ENCODE data around the gene MYBPC2.
"Not testable (repeated sequence)": the region's sequence is repeated elsewhere in the genome, so short reads cannot be mapped to it uniquely, and the experiment has no call there.

Gene MYBPC2

DNA sequence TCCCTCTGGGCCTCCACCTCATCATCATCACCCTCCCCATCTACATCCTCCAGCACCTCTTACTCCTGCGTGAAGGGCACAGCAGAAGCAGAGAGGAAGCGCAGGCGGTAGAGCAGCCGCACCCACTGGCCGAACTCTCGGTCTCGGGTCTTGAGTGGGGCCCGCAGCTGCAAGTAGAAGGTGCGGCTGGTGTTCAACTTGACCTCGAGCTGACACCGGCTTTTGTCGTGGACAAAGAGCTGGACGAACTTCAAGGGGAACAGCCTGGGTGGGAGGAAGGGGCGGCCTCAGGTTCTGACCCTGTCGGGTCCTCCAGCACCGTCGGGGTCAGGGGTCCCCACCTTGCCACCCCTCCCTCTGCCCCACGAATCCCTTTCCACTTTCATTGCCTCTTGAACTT is 34.9 kb downstream of the MYBPC2 start:
- H3K79me2 ChIP-seq (ENCODE audit: insufficient read depth, low read length), result no peaks in the 10 kb centered on the region
- no peaks in the 10 kb centered on the region for H3K36me3 ChIP-seq (ENCODE audit: low read length)
- TF ChIP-seq, protein P1, sequence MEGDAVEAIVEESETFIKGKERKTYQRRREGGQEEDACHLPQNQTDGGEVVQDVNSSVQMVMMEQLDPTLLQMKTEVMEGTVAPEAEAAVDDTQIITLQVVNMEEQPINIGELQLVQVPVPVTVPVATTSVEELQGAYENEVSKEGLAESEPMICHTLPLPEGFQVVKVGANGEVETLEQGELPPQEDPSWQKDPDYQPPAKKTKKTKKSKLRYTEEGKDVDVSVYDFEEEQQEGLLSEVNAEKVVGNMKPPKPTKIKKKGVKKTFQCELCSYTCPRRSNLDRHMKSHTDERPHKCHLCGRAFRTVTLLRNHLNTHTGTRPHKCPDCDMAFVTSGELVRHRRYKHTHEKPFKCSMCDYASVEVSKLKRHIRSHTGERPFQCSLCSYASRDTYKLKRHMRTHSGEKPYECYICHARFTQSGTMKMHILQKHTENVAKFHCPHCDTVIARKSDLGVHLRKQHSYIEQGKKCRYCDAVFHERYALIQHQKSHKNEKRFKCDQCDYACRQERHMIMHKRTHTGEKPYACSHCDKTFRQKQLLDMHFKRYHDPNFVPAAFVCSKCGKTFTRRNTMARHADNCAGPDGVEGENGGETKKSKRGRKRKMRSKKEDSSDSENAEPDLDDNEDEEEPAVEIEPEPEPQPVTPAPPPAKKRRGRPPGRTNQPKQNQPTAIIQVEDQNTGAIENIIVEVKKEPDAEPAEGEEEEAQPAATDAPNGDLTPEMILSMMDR (IDR thresholded peaks at IDR 0.05; ENCODE audit: insufficient read depth, low read length, poor library complexity, severe bottlenecking), result no peak
- TF ChIP-seq EZH2phosphoT487 (conservative IDR thresholded peaks at IDR 0.05; ENCODE audit: low read length), result no peak
- H2AFZ ChIP-seq (ENCODE audit: low read depth, low read length, severe bottlenecking), result no peak overlapping the region
- H3F3A ChIP-seq (ENCODE audit: insufficient read depth), result no peaks in the 10 kb centered on the region
- no peaks in the 10 kb centered on the region for H3K9me2 ChIP-seq (replicated peaks; ENCODE audit: insufficient read depth, low read length)
- no peaks in the 10 kb centered on the region for H3K9me3 ChIP-seq (ENCODE audit: insufficient read depth, low read length)
- no peak overlapping the region for H3K4me3 ChIP-seq (ENCODE audit: insufficient read depth, low read length, poor library complexity, severe bottlenecking)
- H3K27ac ChIP-seq (ENCODE audit: low read depth, low read length), result no peak overlapping the region
- no peak overlapping the region for H3K9ac ChIP-seq (ENCODE audit: low read length)
- no peaks in the 10 kb centered on the region for H3K27me3 ChIP-seq (ENCODE audit: low read length)
- no peak overlapping the region for H3K4me2 ChIP-seq (ENCODE audit: low read depth, low read length, poor library complexity, severe bottlenecking)
- H4K20me1 ChIP-seq (ENCODE audit: low read depth, low read length), result no peaks in the 10 kb centered on the region

DNA sequence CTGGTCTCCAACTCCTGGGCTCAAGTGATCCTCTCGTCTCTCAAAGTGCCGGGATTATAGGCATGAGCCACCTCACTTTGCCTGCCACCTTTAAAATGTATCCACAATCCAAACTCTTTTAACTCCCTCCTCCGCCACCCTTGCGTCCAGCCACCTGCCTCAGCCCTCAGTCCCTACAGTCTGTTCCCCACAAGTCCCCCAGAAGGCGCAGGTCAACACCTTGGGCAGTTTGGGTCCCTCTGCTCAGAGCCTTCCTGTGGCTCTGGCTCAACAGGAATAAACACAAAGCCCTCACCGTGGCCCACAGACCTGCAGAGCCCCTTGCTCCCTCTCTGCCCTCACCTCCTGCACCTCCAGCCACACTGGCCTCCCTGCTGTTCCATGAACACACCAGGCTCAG is 36.1 kb downstream of the MYBPC2 start:
- Histone ChIP-seq H3K9me2 (replicated peaks; ENCODE audit: insufficient read depth, low read length) (no peaks in the 10 kb centered on the region), H3K36me3 (ENCODE audit: low read length) (no peaks in the 10 kb centered on the region)
- TF ChIP-seq, protein P1 (IDR thresholded peaks at IDR 0.05; ENCODE audit: insufficient read depth, low read length, poor library complexity, severe bottlenecking), result no peak
- no peak for TF ChIP-seq EZH2phosphoT487 (conservative IDR thresholded peaks at IDR 0.05; ENCODE audit: low read length)

DNA sequence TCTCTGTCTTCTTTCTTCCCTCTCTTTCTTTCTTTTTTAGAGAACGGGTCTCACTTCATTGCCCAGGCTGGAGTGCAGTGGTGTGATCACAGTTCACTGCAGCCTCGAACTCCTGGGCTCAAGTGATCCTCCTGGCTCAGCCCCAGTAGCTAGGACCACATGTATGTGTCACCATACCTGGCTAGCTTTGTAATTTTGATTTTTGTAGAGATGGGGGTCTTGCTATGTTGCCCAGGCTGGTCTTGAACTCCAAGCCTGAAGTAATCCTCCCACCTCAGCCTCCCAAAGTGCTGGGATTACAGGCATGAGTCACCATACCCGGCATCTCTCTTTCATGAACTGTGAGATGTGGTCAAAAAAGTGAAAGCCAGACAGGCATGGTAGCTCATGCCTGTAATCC is 40.6 kb downstream of the MYBPC2 start:
- not testable (repeated sequence) for H3K9me2 ChIP-seq (replicated peaks; ENCODE audit: insufficient read depth, low read length); H3K9me3 ChIP-seq (ENCODE audit: insufficient read depth, low read length); H3K36me3 ChIP-seq (ENCODE audit: low read length); H4K20me1 ChIP-seq (ENCODE audit: low read depth, low read length); H3K4me2 ChIP-seq (ENCODE audit: low read depth, low read length, poor library complexity, severe bottlenecking); H3K27ac ChIP-seq (ENCODE audit: low read depth, low read length); H3F3A ChIP-seq (ENCODE audit: insufficient read depth); H3K27me3 ChIP-seq (ENCODE audit: low read length); H2AFZ ChIP-seq (ENCODE audit: low read depth, low read length, severe bottlenecking); H3K9ac ChIP-seq (ENCODE audit: low read length); H3K4me3 ChIP-seq (ENCODE audit: insufficient read depth, low read length, poor library complexity, severe bottlenecking)
- H3K79me2 ChIP-seq (ENCODE audit: insufficient read depth, low read length), result peaks cover 18% of the 10 kb centered on the region

More for the DNA sequence above, 36.1 kb downstream of the MYBPC2 start:
- no peak overlapping the region for H2AFZ ChIP-seq (ENCODE audit: low read depth, low read length, severe bottlenecking)
- no peaks in the 10 kb centered on the region for H3K79me2 ChIP-seq (ENCODE audit: insufficient read depth, low read length)
- H4K20me1 ChIP-seq (ENCODE audit: low read depth, low read length), result no peaks in the 10 kb centered on the region
- no peaks in the 10 kb centered on the region for H3K9me3 ChIP-seq (ENCODE audit: insufficient read depth, low read length)
- H3K9ac ChIP-seq (ENCODE audit: low read length), result no peak overlapping the region
- H3F3A ChIP-seq (ENCODE audit: insufficient read depth), result no peaks in the 10 kb centered on the region
- H3K4me3 ChIP-seq (ENCODE audit: insufficient read depth, low read length, poor library complexity, severe bottlenecking), result no peak overlapping the region
- no peak overlapping the region for H3K4me2 ChIP-seq (ENCODE audit: low read depth, low read length, poor library complexity, severe bottlenecking)
- H3K27me3 ChIP-seq (ENCODE audit: low read length), result no peaks in the 10 kb centered on the region
- H3K27ac ChIP-seq (ENCODE audit: low read depth, low read length), result no peak overlapping the region

DNA sequence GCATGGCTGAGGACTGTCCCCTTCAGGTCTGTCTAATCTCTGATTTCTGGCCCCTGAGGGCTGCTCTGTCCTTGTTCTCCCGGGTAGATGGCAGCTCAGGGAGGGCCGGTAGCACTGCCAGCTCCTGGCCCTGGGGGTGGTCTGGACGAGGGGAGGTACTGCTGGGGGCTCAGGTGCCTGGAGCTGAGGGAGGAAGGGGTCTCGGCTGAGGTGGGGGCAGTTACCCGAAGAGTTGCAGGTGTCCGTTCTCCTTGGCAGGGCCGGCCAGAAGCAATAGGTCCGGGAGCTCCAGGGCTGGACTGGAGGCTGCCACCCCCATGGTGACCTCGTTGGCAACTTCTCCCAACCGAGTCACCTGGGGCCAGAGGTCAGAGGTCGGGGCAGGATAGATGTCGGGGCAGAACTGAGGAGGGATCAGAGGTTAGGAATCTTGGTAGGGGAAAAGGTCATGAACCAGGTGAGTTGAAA is 42.4 kb downstream of the MYBPC2 start:
- peaks cover 12% of the 10 kb centered on the region; the same call in 1 of the 2 replicates for H3K9me3 ChIP-seq (ENCODE audit: insufficient read depth, low read length)
- no peak overlapping the region for H3K4me3 ChIP-seq (ENCODE audit: insufficient read depth, low read length, poor library complexity, severe bottlenecking)
- TF ChIP-seq, protein P1 (IDR thresholded peaks at IDR 0.05; ENCODE audit: insufficient read depth, low read length, poor library complexity, severe bottlenecking), result no peak
- no peaks in the 10 kb centered on the region for H3K9me2 ChIP-seq (replicated peaks; ENCODE audit: insufficient read depth, low read length)
- peaks cover 8% of the 10 kb centered on the region; the same call in 1 of the 2 replicates for H3K36me3 ChIP-seq (ENCODE audit: low read length)
- no peaks in the 10 kb centered on the region for H3F3A ChIP-seq (ENCODE audit: insufficient read depth)
- peaks cover 21% of the 10 kb centered on the region for H3K79me2 ChIP-seq (ENCODE audit: insufficient read depth, low read length)
- no peaks in the 10 kb centered on the region for H4K20me1 ChIP-seq (ENCODE audit: low read depth, low read length)
- no peak overlapping the region for H2AFZ ChIP-seq (ENCODE audit: low read depth, low read length, severe bottlenecking)
- H3K4me2 ChIP-seq (ENCODE audit: low read depth, low read length, poor library complexity, severe bottlenecking), result no peak overlapping the region
- H3K27me3 ChIP-seq (ENCODE audit: low read length), result no peaks in the 10 kb centered on the region
- no peak overlapping the region for H3K27ac ChIP-seq (ENCODE audit: low read depth, low read length)
- H3K9ac ChIP-seq (ENCODE audit: low read length), result no peak overlapping the region
